HG02571 (cell line): Measurements from ENCODE around the gene FOXL3.

Experiments
- ATAC-seq: cut with Tn5 transposase; IDR thresholded peaks from one replicate; pipeline ENCODE4 v1.9.1; 2021; ENCODE audit warnings: mild to moderate bottlenecking, moderate library complexity; ENCODE audit not compliant: unreplicated experiment

Gene FOXL3

GRCh38 chr7:300546-301290, 10.7 kb downstream of the FOXL3 start:
- ATAC-seq: no peak

- ATAC-seq: no peak
Measured at GRCh38 chr7:301291-302053, 11.5 kb downstream of the FOXL3 start.

- no peak for ATAC-seq
Measured at GRCh38 chr7:302054-302992, 12.4 kb downstream of the FOXL3 start.

GRCh38 chr7:303425-303824, 13.5 kb downstream of the FOXL3 start:
- no peak for ATAC-seq

GRCh38 chr7:303884-304573, 14.1 kb downstream of the FOXL3 start:
- ATAC-seq: no peak

- no peak for ATAC-seq
Measured at GRCh38 chr7:304574-305409, 14.8 kb downstream of the FOXL3 start.

GRCh38 chr7:305410-306151, 15.6 kb downstream of the FOXL3 start:
- ATAC-seq: no peak

GRCh38 chr7:307970-308369, 18.0 kb downstream of the FOXL3 start:
- ATAC-seq: no peak

- no peak for ATAC-seq
Measured at GRCh38 chr7:309586-310228, 19.7 kb downstream of the FOXL3 start.

- no peak for ATAC-seq
Measured at GRCh38 chr7:311131-311680, 21.2 kb downstream of the FOXL3 start.

GRCh38 chr7:311796-312195, 21.8 kb downstream of the FOXL3 start:
- ATAC-seq: no peak

GRCh38 chr7:312424-312823, 22.5 kb downstream of the FOXL3 start:
- ATAC-seq: no peak

- no peak for ATAC-seq
Measured at GRCh38 chr7:314853-315252, 24.9 kb downstream of the FOXL3 start.

GRCh38 chr7:315516-316265, 25.7 kb downstream of the FOXL3 start:
- no peak for ATAC-seq

GRCh38 chr7:317643-318405, 27.9 kb downstream of the FOXL3 start:
- ATAC-seq: no peak

GRCh38 chr7:318476-318875, 28.5 kb downstream of the FOXL3 start:
- no peak for ATAC-seq
